SKM-1 treated with dmso at 0.1 percent for 144 hours (cell line): ENCODE results near the gene KPTN.
"Not testable (repeated sequence)": the region's sequence is repeated elsewhere in the genome, so short reads cannot be mapped to it uniquely, and the experiment has no call there.

Source experiments
- DNase-seq: peaks from one replicate; lab custom pipeline; 2025; ENCODE audit not compliant: unreplicated experiment; lab: John Stamatoyannopoulos, UW

The KPTN gene

GRCh38 chr19:47492571-47493377, 8.8 kb upstream of the KPTN start:
- no peak for DNase-seq

- DNase-seq, result no peak
Observed at GRCh38 chr19:47492137-47492533, 8.1 kb upstream of the KPTN start.

- no peak for DNase-seq
Observed at GRCh38 chr19:47491358-47492136, 7.5 kb upstream of the KPTN start.

GRCh38 chr19:47490847-47491246, 6.8 kb upstream of the KPTN start:
- DNase-seq, result no peak

GRCh38 chr19:47490031-47490430, 6.0 kb upstream of the KPTN start:
- no peak for DNase-seq

- no peak for DNase-seq
Observed at GRCh38 chr19:47489072-47489914, 5.3 kb upstream of the KPTN start.

GRCh38 chr19:47487551-47488515, 3.8 kb upstream of the KPTN start:
- no peak for DNase-seq

GRCh38 chr19:47486900-47487299, 2.9 kb upstream of the KPTN start:
- DNase-seq, result no peak

- DNase-seq, result not testable (repeated sequence)
Observed at GRCh38 chr19:47486220-47486619, 2.2 kb upstream of the KPTN start.

GRCh38 chr19:47485210-47485609, 1.2 kb upstream of the KPTN start:
- DNase-seq, result no peak

- DNase-seq, result no peak
Observed at GRCh38 chr19:47483200-47483599, 819 bp downstream of the KPTN start.

- no peak for DNase-seq
Observed at GRCh38 chr19:47481460-47482052, 2.5 kb downstream of the KPTN start.

- no peak for DNase-seq
Observed at GRCh38 chr19:47480658-47481057, 3.4 kb downstream of the KPTN start.

- DNase-seq, result no peak
Observed at GRCh38 chr19:47479701-47480503, 4.1 kb downstream of the KPTN start.

GRCh38 chr19:47476438-47476972, 7.5 kb downstream of the KPTN start:
- no peak for DNase-seq

- DNase-seq, result no peak
Observed at GRCh38 chr19:47475465-47475864, 8.6 kb downstream of the KPTN start.

- DNase-seq, result no peak
Observed at GRCh38 chr19:47473336-47473735, 10.7 kb downstream of the KPTN start.

- no peak for DNase-seq
Observed at GRCh38 chr19:47471733-47472457, 12.1 kb downstream of the KPTN start, which contains the start of gene SLC8A2. TSS of gene SLC8A2 (minus strand) at chr19:47471893. CDS start at chr19:47466403, 5,490 bp downstream.
